GM06990 (cell line): ENCODE results near the gene ZFP57.

Source experiments
- DNase-seq: peaks from one replicate; pipeline ENCODE4 v3.0.0-alpha.2; 2011; ENCODE audit not compliant: insufficient read length; ENCODE audit errors: extremely low read depth
- H3K27me3 ChIP-seq: replicated peaks from 2 replicates; pipeline ENCODE4 v1.6.0; 2011; ENCODE audit warnings: low read length; ENCODE audit not compliant: control insufficient read depth, insufficient read depth
- H3K36me3 ChIP-seq: 2 replicates; pipeline ENCODE4 v1.5.1; 2011; ENCODE audit warnings: low read length; ENCODE audit not compliant: control insufficient read depth, insufficient read depth
- H3K4me3 ChIP-seq: replicated peaks from 2 replicates; pipeline ENCODE4 v1.5.1; 2011; ENCODE audit warnings: low read depth, mild to moderate bottlenecking, control low read depth, low read length
- CTCF ChIP-seq: IDR thresholded peaks from 2 replicates; pipeline ENCODE4 v1.5.1; 2011; ENCODE audit warnings: low read length, control low read depth, mild to moderate bottlenecking, inconsistent platforms; ENCODE audit not compliant: insufficient read depth, poor library complexity, severe bottlenecking

ZFP57 gene

DNA sequence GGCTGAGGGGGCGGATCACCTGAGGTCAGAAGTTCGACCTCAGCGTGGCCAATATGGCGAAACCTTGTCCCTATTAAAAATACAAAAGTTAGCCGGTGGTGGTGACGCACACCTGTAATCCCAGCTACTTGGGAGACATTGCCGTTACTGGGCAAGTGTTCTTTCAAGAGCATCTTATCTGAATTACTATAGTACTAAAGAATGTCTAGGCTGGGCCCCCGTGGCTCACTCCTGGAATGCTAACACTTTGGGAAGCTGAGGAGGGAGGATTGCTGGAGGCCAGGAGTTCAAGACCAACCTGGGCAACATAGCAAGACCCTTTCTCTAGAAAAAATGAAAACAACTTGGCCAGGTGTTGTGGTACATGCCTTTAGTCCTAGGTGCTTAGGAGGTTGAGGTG is 859 bp upstream of the ZFP57 start:
- Histone ChIP-seq H3K27me3 (no peaks in the 10 kb centered on the region), H3K36me3 (no peaks in the 10 kb centered on the region), H3K4me3 (no peak overlapping the region)
- DNase-seq: no peak
- no peak for TF ChIP-seq CTCF

- Histone ChIP-seq H3K4me3 (no peak overlapping the region), H3K36me3 (no peaks in the 10 kb centered on the region), H3K27me3 (no peaks in the 10 kb centered on the region; the same call in 1 of the 2 replicates)
- TF ChIP-seq CTCF: no peak
- no peak for DNase-seq
These were observed 536 bp downstream of the ZFP57 start for GRCh38 chr6:29680416-29680815.

DNA sequence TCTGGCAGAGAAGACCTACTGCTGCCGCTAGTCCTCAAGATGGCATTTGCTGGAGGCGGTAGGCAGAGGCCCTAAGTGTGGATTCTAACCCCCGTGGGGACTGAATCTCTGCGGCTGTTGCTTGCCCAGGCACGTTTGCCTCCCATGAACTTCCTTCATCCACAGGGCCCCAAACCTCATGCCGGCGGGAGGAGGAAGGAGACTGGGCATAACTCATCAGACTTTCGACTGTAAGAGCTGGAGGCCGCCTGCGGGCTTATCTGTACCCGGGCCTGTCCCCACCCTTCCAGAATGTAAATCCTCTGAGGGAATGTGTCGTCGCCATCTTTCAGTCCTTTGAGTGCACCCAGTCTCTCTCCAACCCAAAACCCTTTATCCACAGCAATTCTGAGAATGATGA is 990 bp downstream of the ZFP57 start:
- no peak for TF ChIP-seq CTCF
- Histone ChIP-seq H3K27me3 (no peaks in the 10 kb centered on the region; the same call in 1 of the 2 replicates), H3K36me3 (no peaks in the 10 kb centered on the region), H3K4me3 (no peak overlapping the region)
- no peak for DNase-seq

DNA sequence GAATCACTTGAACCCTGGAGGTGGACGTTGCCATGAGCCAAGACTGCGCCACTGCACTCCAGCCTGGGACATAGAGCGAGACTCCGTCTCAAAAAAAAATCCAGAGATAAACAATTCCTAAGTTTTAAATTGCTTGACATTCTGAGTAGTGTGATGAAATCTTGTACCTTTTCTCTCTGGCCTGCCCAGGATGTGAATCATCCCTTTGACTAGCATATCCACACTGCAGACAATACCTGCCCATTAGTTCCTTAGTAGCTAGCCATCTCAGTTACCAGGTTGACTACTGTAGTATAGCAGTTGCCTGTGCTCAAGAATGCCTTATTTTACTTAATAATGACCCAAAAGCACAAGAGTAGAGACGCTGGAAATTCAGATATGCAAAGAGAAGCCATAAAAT is 2.8 kb downstream of the ZFP57 start:
- Histone ChIP-seq H3K4me3 (no peak overlapping the region), H3K36me3 (no peaks in the 10 kb centered on the region), H3K27me3 (no peaks in the 10 kb centered on the region; the same call in 1 of the 2 replicates)
- no peak for DNase-seq
- no peak for TF ChIP-seq CTCF

GRCh38 chr6:29676981-29677601 is 3.9 kb downstream of the ZFP57 start:
- no peaks in the 10 kb centered on the region for H3K36me3 ChIP-seq
- no peaks in the 10 kb centered on the region; the same call in 1 of the 2 replicates for H3K27me3 ChIP-seq
- no peak for TF ChIP-seq CTCF
- no peak overlapping the region for H3K4me3 ChIP-seq
- no peak for DNase-seq

DNA sequence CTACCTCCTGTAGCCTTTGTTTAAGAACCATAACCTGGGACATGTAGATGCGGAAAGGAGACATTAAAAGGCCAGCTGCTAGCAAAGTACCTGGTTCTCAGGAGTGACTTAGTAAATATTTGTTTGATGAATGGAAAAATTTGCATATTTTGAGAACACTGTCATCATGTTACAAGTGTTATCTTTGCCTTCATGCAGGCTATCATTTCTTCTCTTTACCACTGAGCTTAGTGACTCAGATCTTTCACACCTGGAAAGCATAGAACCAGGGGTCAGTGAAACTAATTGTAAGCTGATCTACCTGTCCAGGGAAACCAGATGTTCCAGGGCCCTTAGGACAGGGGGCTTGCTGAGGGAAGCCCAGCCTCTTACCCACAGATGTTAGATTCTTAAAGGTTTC is 5.4 kb downstream of the ZFP57 start:
- no peaks in the 10 kb centered on the region; the same call in none of the 2 replicates for H3K27me3 ChIP-seq
- no peak overlapping the region for H3K4me3 ChIP-seq
- TF ChIP-seq CTCF: no peak
- no peaks in the 10 kb centered on the region for H3K36me3 ChIP-seq
- DNase-seq: no peak
